Spleen (tissue), 11 donors: ENCODE measurements around the gene MINDY4. TPM values are rescaled to one million over a fixed set of nuclear protein-coding genes. Genes with fewer than 3 reads are reported as not detected.
"Not testable (repeated sequence)": the region's sequence is repeated elsewhere in the genome, so short reads cannot be mapped to it uniquely, and the experiment has no call there.

Source experiments
- DNase-seq: peaks from one replicate; pipeline ENCODE4 v3.0.0-alpha.2; 2020
- H3K27ac ChIP-seq, 8 donors: fragments of 200-600 bp; sonication (generic) in 7 of 8; 1 replicate in 4 of 8; 2 replicates in 4 of 8; pipeline versions ENCODE4 v1.5.0 to v1.8.0; 2016 to 2021; ENCODE audit warnings: inconsistent platforms in 4 of 8, mild to moderate bottlenecking in 4 of 8, moderate library complexity in 1 of 8
- H3K27me3 ChIP-seq, 7 donors: fragments of 200-600 bp; sonication (generic) in 6 of 7; replicated peaks in 1 of 7; 1 replicate in 4 of 7; 2 replicates in 3 of 7; pipeline versions ENCODE4 v1.5.0 to v1.8.0; 2016 to 2021; ENCODE audit warnings: inconsistent platforms in 3 of 7, mild to moderate bottlenecking in 1 of 7
- H3K36me3 ChIP-seq, 6 donors: fragments of 200-600 bp; sonication (generic) in 5 of 6; 1 replicate in 4 of 6; 2 replicates in 2 of 6; pipeline versions ENCODE4 v1.5.0 to v1.8.0; 2016 to 2021; ENCODE audit warnings: inconsistent platforms in 2 of 6
- H3K4me1 ChIP-seq, 6 donors: fragments of 200-600 bp; sonication (generic) in 5 of 6; 1 replicate in 3 of 6; 2 replicates in 3 of 6; pipeline versions ENCODE4 v1.5.0 to v1.8.0; 2016 to 2021; ENCODE audit warnings: inconsistent platforms in 3 of 6
- H3K4me3 ChIP-seq, 8 donors: fragments of 200-600 bp; sonication (generic) in 7 of 8; 1 replicate in 4 of 8; 2 replicates in 4 of 8; pipeline versions ENCODE4 v1.5.0 to v1.8.0; 2016 to 2021; ENCODE audit warnings: inconsistent platforms in 4 of 8, mild to moderate bottlenecking in 4 of 8, moderate library complexity in 2 of 8
- H3K9me3 ChIP-seq, 8 donors: fragments of 200-600 bp; sonication (generic) in 7 of 8; 1 replicate in 4 of 8; 2 replicates in 4 of 8; pipeline versions ENCODE4 v1.5.0 to v1.8.0; 2016 to 2021; ENCODE audit warnings: inconsistent platforms in 4 of 8
- CTCF ChIP-seq, 11 experiments: fragments of 200-600 bp in 7 of 11; fragments of 450-650 bp in 4 of 11; sonication (generic) in 4 of 11; IDR thresholded peaks in 8 of 11; conservative IDR thresholded peaks in 3 of 11; 1 replicate in 7 of 11; 2 replicates in 4 of 11; pipeline versions ENCODE4 v1.4.0 to v1.8.0; 2016 to 2021; ENCODE audit warnings: antibody characterized with exemption in 11 of 11, inconsistent platforms in 4 of 11, mild to moderate bottlenecking in 1 of 11
- POLR2A ChIP-seq, 3 donors: fragments of 450-650 bp; IDR thresholded peaks; one replicate each; pipeline ENCODE4 v1.5.1; 2017; ENCODE audit warnings: antibody characterized with exemption in 3 of 3, mild to moderate bottlenecking in 1 of 3
- POLR2AphosphoS5 ChIP-seq, 3 donors: sonication (generic); formaldehyde crosslinking; IDR thresholded peaks; one replicate each; pipeline ENCODE4 v1.5.1; 2017; ENCODE audit warnings: antibody characterized with exemption in 3 of 3
- WGBS, 5 donors: extraction: QIAGEN DNeasy Blood & Tissue Kit in 3 of 5; methylation state at CpG; one replicate each; pipeline versions ENCODE4 v1.1.5 to v1.1.7; 2013 to 2018; 5-methylcytosine and 5-hydroxymethylcytosine counted together
- intact Hi-C: fragments of 100-400 bp; cut with DNase I; formaldehyde crosslinking; loops from one replicate; pipeline ENCODE4 v1.15.0; 2023; ENCODE audit warnings: low total_unique reads
- polyA plus RNA-seq, 3 donors: library from polyadenylated mRNA; stranded (reverse); fragments of 200-250 nt; gene quantifications; one replicate each; pipeline ENCODE4 v1.2.1, GENCODE V29; 2013
- total RNA-seq, 7 donors: library from RNA; depleted of rRNA in 3 of 7; stranded (reverse); fragments of >200 nt in 3 of 7; fragmentation: NEBNext Ultra II Directional in 4 of 7; extraction: Animal tissue kit (Norgen Biotek cat#: 25700) in 4 of 7; gene quantifications; one replicate each; pipeline versions ENCODE4 v1.1.0 to v1.2.1, GENCODE V29; 2016 to 2021
- donor health status: healthy with polysubstance abuse.
- donor health status: DM: no; HTN: no; CAD: no; lungs with moderate emphysema.
- donor health status: DM: no; HTN: no; CAD: no.
- donor health status: Bipolar disorder and iron deficiency.
- donor health status: healthy.
- donor health status: DM: no; HTN: no; CAD: no.
- donor health status: DM: yes; HTN: yes; CAD: no.

The MINDY4 gene
- total and polyA plus RNA-seq, 10 donors = 0.63 to 7.0 (median 3.0) TPM

- no peaks in the 10 kb centered on the region for H3K4me1 ChIP-seq
- intact Hi-C loops = no loop called here
- H3K36me3 ChIP-seq = peaks cover 0 to 21% (median 0%) of the 10 kb centered on the region in 6 donors
- peaks cover 5 to 60% (median 38%) of the 10 kb centered on the region in 8 donors for H3K9me3 ChIP-seq
- no peaks in the 10 kb centered on the region for H3K27me3 ChIP-seq
- H3K4me3 ChIP-seq = no peak overlapping the region
- no peak for TF ChIP-seq POLR2AphosphoS5 (IDR thresholded peaks at IDR 0.05)
- no peak for TF ChIP-seq CTCF (IDR thresholded peaks at IDR 0.05 in 8 of 11, conservative IDR thresholded peaks at IDR 0.05 in 3 of 11)
- no peak for TF ChIP-seq POLR2A (IDR thresholded peaks at IDR 0.05)
- DNase-seq = no peak
- 85 to 93% (median 89%) methylated on average over 2 of the region's 2 CpGs for WGBS, 5 donors
- no peak overlapping the region for H3K27ac ChIP-seq
Measured at GRCh38 chr7:30831227-30831626, 60.0 kb downstream of the MINDY4 start.

GRCh38 chr7:30831936-30832335, 60.7 kb downstream of the MINDY4 start:
- TF ChIP-seq POLR2AphosphoS5 (IDR thresholded peaks at IDR 0.05) (no peak), POLR2A (IDR thresholded peaks at IDR 0.05) (no peak), CTCF (IDR thresholded peaks at IDR 0.05 in 8 of 11, conservative IDR thresholded peaks at IDR 0.05 in 3 of 11) (no peak)
- no peak overlapping the region for H3K4me3 ChIP-seq
- no peaks in the 10 kb centered on the region for H3K4me1 ChIP-seq
- WGBS, 5 donors = 87 to 91% (median 90%) methylated on average over 5 of the region's 5 CpGs
- intact Hi-C loops = no loop called here
- H3K9me3 ChIP-seq = peaks cover 5 to 60% (median 38%) of the 10 kb centered on the region in 8 donors
- H3K27ac ChIP-seq = no peak overlapping the region
- no peaks in the 10 kb centered on the region for H3K27me3 ChIP-seq
- peaks cover 0 to 26% (median 0%) of the 10 kb centered on the region in 6 donors for H3K36me3 ChIP-seq
- DNase-seq = no peak

GRCh38 chr7:30834017-30834674, 62.9 kb downstream of the MINDY4 start:
- intact Hi-C loops, H3K4me1 ChIP-seq, H3K27me3 ChIP-seq, H3K4me3 ChIP-seq, H3K27ac ChIP-seq, DNase-seq: not testable (repeated sequence)
- WGBS, 5 donors = 85 to 97% (median 89%) methylated on average over 6 of the region's 6 CpGs
- Histone ChIP-seq H3K36me3 (peaks cover 0 to 33% (median 1%) of the 10 kb centered on the region in 6 donors), H3K9me3 (peaks cover 5 to 60% (median 38%) of the 10 kb centered on the region in 8 donors)

GRCh38 chr7:30835396-30835915, 64.2 kb downstream of the MINDY4 start:
- H3K36me3 ChIP-seq = peaks cover 0 to 44% (median 3%) of the 10 kb centered on the region in 6 donors
- TF ChIP-seq CTCF (IDR thresholded peaks at IDR 0.05 in 8 of 11, conservative IDR thresholded peaks at IDR 0.05 in 3 of 11) (no peak), POLR2AphosphoS5 (IDR thresholded peaks at IDR 0.05) (no peak), POLR2A (IDR thresholded peaks at IDR 0.05) (no peak)
- H3K4me1 ChIP-seq = no peaks in the 10 kb centered on the region
- intact Hi-C loops = no loop called here
- peaks cover 5 to 51% (median 34%) of the 10 kb centered on the region in 8 donors for H3K9me3 ChIP-seq
- WGBS, 5 donors = 94 to 95% (median 95%) methylated on average over 6 of the region's 6 CpGs
- DNase-seq = no peak
- H3K27ac ChIP-seq = no peak overlapping the region
- H3K27me3 ChIP-seq = no peaks in the 10 kb centered on the region
- no peak overlapping the region for H3K4me3 ChIP-seq
